ENCODE results near the gene SRGAP1.
"Not testable (repeated sequence)": the region's sequence is repeated elsewhere in the genome, so short reads cannot be mapped to it uniquely, and the experiment has no call there.

DNA sequence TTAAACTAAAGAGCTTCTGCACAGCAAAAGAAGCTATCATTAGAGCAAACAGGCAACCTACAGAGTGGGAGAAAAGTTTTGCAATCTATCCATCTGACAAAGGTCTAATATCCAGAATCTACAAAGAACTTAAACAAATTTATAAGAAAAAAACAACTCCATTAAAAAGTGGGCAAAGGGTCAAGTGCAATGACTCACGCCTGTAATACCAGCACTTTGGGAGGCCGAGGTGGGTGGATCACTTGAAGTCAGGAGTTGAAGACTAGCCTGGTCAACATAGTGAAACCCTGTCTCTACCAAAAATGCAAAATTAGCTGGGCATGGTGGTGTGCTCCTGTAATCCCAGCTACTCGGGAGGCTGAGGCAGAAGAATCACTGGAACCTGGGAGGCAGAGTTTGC is 322.1 kb downstream of the SRGAP1 start:
- TF ChIP-seq ESRRA (CRISPR knock-in tag; IDR thresholded peaks at IDR 0.05; ENCODE audit: low read depth); NCOA2 (CRISPR knock-in tag; IDR thresholded peaks at IDR 0.05); SUZ12 (IDR thresholded peaks at IDR 0.05; ENCODE audit: low read depth, low read length); ZBTB1 (CRISPR knock-in tag; IDR thresholded peaks at IDR 0.05; ENCODE audit: borderline replicate concordance): not testable (repeated sequence)
- TF ChIP-seq, protein P1, sequence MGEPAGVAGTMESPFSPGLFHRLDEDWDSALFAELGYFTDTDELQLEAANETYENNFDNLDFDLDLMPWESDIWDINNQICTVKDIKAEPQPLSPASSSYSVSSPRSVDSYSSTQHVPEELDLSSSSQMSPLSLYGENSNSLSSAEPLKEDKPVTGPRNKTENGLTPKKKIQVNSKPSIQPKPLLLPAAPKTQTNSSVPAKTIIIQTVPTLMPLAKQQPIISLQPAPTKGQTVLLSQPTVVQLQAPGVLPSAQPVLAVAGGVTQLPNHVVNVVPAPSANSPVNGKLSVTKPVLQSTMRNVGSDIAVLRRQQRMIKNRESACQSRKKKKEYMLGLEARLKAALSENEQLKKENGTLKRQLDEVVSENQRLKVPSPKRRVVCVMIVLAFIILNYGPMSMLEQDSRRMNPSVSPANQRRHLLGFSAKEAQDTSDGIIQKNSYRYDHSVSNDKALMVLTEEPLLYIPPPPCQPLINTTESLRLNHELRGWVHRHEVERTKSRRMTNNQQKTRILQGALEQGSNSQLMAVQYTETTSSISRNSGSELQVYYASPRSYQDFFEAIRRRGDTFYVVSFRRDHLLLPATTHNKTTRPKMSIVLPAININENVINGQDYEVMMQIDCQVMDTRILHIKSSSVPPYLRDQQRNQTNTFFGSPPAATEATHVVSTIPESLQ (CRISPR knock-in tag; conservative IDR thresholded peaks at IDR 0.05), result not testable (repeated sequence)
